ENCODE measurements around the gene HBG2.

The HBG2 gene

GRCh38 chr11:5274395-5274794, 19.8 kb upstream of the HBG2 start:
- Histone ChIP-seq H3K9ac (ENCODE audit: low read depth, low read length, poor library complexity, severe bottlenecking) (no peak overlapping the region), H4K20me1 (ENCODE audit: insufficient read depth, low read length, poor library complexity, severe bottlenecking) (no peaks in the 10 kb centered on the region), H3K27me3 (ENCODE audit: insufficient read depth, low read length, poor library complexity, severe bottlenecking) (no peaks in the 10 kb centered on the region), H3K4me1 (ENCODE audit: insufficient read depth, low read length, poor library complexity, severe bottlenecking) (no peaks in the 10 kb centered on the region), H3K9me3 (ENCODE audit: insufficient read depth, low read depth, low read length) (no peaks in the 10 kb centered on the region), H3K9me2 (replicated peaks; ENCODE audit: low read depth, low read length) (no peaks in the 10 kb centered on the region), H3K79me2 (ENCODE audit: insufficient read depth, low read length) (no peaks in the 10 kb centered on the region), H3K4me2 (ENCODE audit: low read depth, low read length, poor library complexity, severe bottlenecking) (no peak overlapping the region), H2AFZ (ENCODE audit: low read length) (no peak overlapping the region), H3K36me3 (ENCODE audit: insufficient read depth, low read length) (no peaks in the 10 kb centered on the region), H3K4me3 (ENCODE audit: low read length, poor library complexity, severe bottlenecking) (no peak overlapping the region), H3F3A (ENCODE audit: low read depth) (no peaks in the 10 kb centered on the region)
- TF ChIP-seq EZH2phosphoT487 (IDR thresholded peaks at IDR 0.05; ENCODE audit: borderline replicate concordance): no peak
- no peak for TF ChIP-seq CTCF (conservative IDR thresholded peaks at IDR 0.05; ENCODE audit: low read length)

GRCh38 chr11:5272395-5273017, 17.9 kb upstream of the HBG2 start:
- H3K9me3 ChIP-seq (ENCODE audit: insufficient read depth, low read depth, low read length): no peaks in the 10 kb centered on the region
- H3K79me2 ChIP-seq (ENCODE audit: insufficient read depth, low read length): no peaks in the 10 kb centered on the region
- no peaks in the 10 kb centered on the region for H3K4me1 ChIP-seq (ENCODE audit: insufficient read depth, low read length, poor library complexity, severe bottlenecking)
- H3K36me3 ChIP-seq (ENCODE audit: insufficient read depth, low read length): no peaks in the 10 kb centered on the region
- no peaks in the 10 kb centered on the region for H3K9me2 ChIP-seq (replicated peaks; ENCODE audit: low read depth, low read length)
- H3K4me2 ChIP-seq (ENCODE audit: low read depth, low read length, poor library complexity, severe bottlenecking): no peak overlapping the region
- H3K27me3 ChIP-seq (ENCODE audit: insufficient read depth, low read length, poor library complexity, severe bottlenecking): no peaks in the 10 kb centered on the region
- no peaks in the 10 kb centered on the region for H4K20me1 ChIP-seq (ENCODE audit: insufficient read depth, low read length, poor library complexity, severe bottlenecking)
- TF ChIP-seq CTCF (conservative IDR thresholded peaks at IDR 0.05; ENCODE audit: low read length) (no peak), EZH2phosphoT487 (IDR thresholded peaks at IDR 0.05; ENCODE audit: borderline replicate concordance) (no peak)
- no peaks in the 10 kb centered on the region for H3F3A ChIP-seq (ENCODE audit: low read depth)
- no peak overlapping the region for H3K4me3 ChIP-seq (ENCODE audit: low read length, poor library complexity, severe bottlenecking)
- no peak overlapping the region for H3K9ac ChIP-seq (ENCODE audit: low read depth, low read length, poor library complexity, severe bottlenecking)
- H2AFZ ChIP-seq (ENCODE audit: low read length): no peak overlapping the region

- no peaks in the 10 kb centered on the region for H3K4me1 ChIP-seq (ENCODE audit: insufficient read depth, low read length, poor library complexity, severe bottlenecking)
- TF ChIP-seq CTCF (conservative IDR thresholded peaks at IDR 0.05; ENCODE audit: low read length): no peak
- no peak for TF ChIP-seq EZH2phosphoT487 (IDR thresholded peaks at IDR 0.05; ENCODE audit: borderline replicate concordance)
- no peak within 1 kb of the TSS for H2AFZ ChIP-seq (ENCODE audit: low read length)
- no peaks in the 10 kb centered on the region for H3K79me2 ChIP-seq (ENCODE audit: insufficient read depth, low read length)
- no peaks in the 10 kb centered on the region for H3K36me3 ChIP-seq (ENCODE audit: insufficient read depth, low read length)
- H3K4me2 ChIP-seq (ENCODE audit: low read depth, low read length, poor library complexity, severe bottlenecking): no peak within 1 kb of the TSS
- no peak within 1 kb of the TSS for H3K4me3 ChIP-seq (ENCODE audit: low read length, poor library complexity, severe bottlenecking)
- no peaks in the 10 kb centered on the region for H3K27me3 ChIP-seq (ENCODE audit: insufficient read depth, low read length, poor library complexity, severe bottlenecking)
- no peak within 1 kb of the TSS for H3K9ac ChIP-seq (ENCODE audit: low read depth, low read length, poor library complexity, severe bottlenecking)
- H3K9me3 ChIP-seq (ENCODE audit: insufficient read depth, low read depth, low read length): no peaks in the 10 kb centered on the region
- no peaks in the 10 kb centered on the region for H3F3A ChIP-seq (ENCODE audit: low read depth)
- H4K20me1 ChIP-seq (ENCODE audit: insufficient read depth, low read length, poor library complexity, severe bottlenecking): no peaks in the 10 kb centered on the region
- H3K9me2 ChIP-seq (replicated peaks; ENCODE audit: low read depth, low read length): no peaks in the 10 kb centered on the region
Observed at GRCh38 chr11:5269715-5270147, 15.2 kb upstream of the HBG2 start, which contains the start of gene HBE1. TSS of gene HBE1 (minus strand) at chr11:5269945. CDS start at chr11:5269890, 55 bp downstream.

Data from Loucy (cell line).